Germinal center (tissue), 1 donor: ENCODE data around the gene ITPR2.
"Not testable (repeated sequence)": the region's sequence is repeated elsewhere in the genome, so short reads cannot be mapped to it uniquely, and the experiment has no call there.

Experiments used
- DNase-seq: peaks from one replicate; pipeline ENCODE4 v3.0.0; 2012; ENCODE audit warnings: mixed read lengths, low spot score

ITPR2 gene

GRCh38 chr12:26700430-26700829 is 132.6 kb downstream of the ITPR2 start:
- no peak for DNase-seq

DNA sequence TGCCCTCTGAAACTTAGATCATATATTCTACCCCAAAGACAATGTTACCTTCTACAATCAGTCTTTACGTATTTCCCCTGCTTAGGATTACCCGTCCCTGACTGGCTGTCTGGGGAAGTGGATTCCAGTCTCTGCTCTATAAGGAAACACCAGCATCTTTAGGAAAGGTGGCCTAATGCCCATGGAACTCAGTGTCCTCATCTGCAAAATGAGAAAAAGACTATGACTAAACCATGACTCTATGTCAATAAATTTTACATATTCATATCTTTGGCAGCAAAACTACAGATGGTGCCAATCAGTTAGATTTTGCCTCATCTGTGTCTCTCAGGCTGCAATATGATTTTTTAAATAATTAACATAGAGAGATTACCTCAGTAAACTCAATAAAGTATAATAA is 133.8 kb downstream of the ITPR2 start:
- DNase-seq, result no peak

DNA sequence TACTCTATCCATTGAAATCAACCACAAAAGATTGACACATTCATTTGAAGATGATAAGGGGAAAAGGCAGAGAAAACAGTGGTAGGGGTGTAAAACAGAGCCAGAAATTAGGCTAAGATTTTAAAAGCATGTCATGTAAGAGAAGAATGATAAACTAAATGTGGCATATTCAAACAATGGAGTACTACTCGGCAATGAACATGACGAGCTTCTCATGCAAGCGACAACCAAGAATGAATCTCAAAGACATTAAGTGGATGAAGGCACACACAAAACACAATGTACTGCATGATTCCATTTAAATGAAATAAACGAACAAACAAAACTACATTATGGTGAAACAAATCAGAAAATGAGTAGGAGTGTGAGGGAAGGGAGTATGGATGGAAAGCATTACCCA is 134.8 kb downstream of the ITPR2 start:
- no peak for DNase-seq

- no peak for DNase-seq
These were observed 135.8 kb downstream of the ITPR2 start for GRCh38 chr12:26697217-26697616.

- no peak for DNase-seq
These were observed 136.3 kb downstream of the ITPR2 start for GRCh38 chr12:26696613-26697092.

DNA sequence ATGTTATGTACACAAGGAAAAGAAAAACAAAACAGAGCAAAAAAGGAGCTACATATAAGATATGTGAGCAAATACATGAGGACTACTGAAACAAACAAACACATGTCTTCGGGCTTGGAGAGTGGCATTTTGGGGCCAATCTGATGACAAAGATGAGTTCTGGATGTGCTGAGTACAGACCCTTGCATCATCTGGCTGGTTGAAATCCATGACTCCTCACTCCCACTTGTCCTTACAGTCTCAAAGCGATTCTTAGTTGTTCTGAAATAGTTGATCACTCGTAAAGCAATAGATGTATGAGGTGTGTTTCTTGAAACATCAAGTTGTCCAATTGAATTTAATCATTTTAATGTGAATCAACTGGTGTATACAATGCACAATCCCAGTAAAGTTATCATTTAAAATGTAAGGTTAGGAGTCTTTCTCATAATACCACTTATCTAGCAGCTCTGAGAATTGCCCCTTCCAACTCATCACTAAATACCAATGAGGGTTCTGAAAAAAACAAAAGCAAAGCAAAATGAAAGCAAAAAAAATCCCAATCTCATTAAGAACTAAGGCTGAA is 136.9 kb downstream of the ITPR2 start:
- DNase-seq, result no peak

DNA sequence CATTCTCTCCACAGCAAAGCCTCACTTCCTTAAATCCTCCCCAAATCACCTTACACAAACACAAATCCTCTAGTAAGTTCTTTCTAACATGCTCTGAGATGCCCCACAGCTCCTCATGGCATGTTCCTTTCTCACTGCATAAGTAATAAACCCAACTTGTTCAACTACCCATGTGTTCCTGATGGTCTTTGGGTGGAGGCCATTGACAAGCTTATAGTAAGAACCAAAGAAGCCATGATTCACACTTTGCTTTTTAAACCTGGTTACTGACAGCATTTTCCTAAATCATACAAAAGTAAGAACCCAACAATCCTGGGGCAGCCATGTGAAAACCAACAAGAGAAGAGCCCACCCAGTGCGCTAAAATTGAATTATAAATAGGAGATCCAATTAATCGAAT is 138.6 kb downstream of the ITPR2 start:
- DNase-seq, result no peak

GRCh38 chr12:26692407-26692806 is 140.6 kb downstream of the ITPR2 start:
- DNase-seq, result no peak

DNA sequence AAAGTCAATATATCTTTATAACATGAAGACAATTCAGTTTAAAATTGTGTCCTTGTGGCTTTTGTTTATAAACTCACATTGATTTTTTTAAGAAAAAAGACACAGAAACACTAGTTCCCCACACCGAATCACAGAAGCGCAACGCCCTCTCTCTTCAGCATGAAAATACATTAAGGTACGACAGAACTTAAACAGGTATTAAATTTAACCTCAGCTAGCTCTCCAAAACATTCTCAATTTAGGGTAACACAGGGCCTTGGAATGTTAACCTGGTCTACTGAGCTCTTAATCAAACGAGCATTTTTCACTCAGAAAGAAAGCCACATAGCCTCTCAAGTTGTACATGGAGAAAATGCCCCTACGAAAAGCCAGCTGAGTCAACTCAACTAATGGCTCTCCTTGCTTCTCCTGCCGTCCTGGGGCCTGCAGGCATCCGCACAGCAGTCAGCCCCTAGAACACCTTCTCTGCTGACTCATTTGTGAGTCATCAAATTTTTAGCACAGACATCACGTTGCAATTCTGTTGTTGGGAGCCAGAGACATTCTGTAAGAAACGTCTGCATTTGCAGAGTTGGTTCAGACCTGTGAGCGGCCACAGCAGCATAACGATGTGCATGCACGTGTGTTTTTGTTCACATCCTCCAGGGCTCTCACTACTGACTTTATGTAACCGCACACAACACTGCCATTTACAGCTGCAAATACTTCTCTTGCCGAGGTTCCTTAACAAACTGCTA is 141.6 kb downstream of the ITPR2 start:
- DNase-seq, result no peak

DNA sequence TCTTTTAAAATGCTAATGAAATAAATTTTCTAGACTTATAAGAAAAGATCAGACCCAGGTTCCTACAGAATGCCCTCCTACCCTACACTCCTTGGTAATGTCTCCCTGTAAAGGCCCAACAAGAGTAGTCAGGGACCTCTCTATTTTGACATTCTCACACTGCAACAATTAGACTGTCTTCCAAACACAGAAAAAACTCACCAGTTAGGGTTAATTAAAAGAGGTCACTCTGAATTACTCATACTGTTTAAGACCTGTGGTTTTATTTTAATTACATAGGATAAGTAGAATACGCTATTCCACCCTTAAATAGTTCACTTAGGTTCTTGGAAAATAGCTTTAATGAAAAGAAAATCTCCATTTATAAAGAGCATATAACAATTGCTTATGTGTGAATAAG is 142.4 kb downstream of the ITPR2 start:
- DNase-seq, result no peak

DNA sequence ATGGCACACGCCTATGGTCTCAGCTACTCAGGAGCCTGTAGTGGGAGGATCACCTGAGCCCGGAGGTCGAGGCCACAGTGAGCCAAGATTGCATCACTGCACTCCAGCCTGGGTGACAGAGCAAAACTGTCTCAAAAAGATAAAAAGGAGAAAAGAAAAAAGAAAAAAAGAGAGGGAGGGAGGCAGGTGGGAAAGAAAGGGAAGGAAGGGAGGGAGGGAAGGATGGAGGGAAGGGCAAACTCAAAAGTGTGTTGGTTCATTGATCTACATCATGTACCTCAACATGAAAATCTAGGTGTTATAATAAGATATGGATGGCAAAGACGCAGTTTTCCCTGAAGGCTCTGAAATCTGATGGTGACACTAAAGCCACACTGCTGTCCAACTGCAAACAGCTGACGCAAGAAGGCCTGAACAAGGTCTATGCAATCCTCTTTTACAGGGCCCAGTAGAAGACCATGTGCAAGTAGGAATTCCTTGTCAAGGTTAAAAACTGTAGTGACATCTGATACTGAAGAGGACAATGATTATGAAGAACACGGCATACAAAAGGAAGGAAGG is 143.6 kb downstream of the ITPR2 start:
- DNase-seq, result no peak

DNA sequence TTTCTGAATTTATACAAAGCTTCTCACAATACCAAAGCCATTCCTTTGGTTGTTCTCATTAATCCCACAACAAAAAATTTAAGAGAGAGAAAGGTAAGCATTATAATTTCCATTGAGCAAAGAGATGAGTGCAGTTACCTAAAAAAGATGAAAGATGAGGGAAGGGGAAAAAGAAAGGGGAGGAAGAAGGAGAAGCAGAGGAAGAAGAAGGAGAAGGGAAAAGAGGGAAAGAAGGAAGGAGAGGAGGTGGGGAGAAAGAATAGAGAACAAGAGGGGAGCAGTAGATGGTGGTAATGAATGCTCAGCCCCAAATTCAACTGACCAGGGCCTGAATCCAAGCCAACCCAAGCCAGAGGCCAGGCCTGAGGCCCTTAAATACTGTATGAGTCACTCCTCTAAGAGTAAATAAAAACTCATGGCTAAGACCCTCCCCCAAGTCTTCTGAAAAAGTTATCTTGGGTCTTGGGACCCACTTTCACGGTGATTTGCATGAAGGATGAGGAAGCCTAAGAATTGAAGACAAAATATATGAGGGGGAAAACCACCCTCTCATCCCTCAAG is 144.6 kb downstream of the ITPR2 start:
- DNase-seq, result no peak

DNA sequence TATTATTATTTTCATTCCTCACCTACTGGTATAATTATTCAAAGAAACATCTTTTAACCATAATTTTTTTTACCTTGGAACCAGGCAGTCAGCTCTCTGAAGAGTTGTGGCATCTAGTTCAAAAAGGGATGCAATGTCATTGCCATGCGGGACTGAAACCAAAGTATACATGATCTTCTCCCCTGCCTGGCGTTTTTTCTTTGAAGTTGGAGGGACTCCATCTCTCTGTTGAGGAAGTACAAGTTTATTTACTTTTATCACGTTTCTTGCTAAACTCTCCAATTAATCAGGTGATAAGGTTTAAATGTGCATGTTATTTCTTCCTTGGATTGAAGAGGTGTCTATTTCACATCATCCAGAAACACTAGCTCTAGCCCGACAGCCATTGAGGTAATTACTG is 146.6 kb downstream of the ITPR2 start:
- no peak for DNase-seq

- DNase-seq, result no peak
These were observed 148.9 kb downstream of the ITPR2 start for GRCh38 chr12:26684101-26684500.

GRCh38 chr12:26683443-26683842 is 149.6 kb downstream of the ITPR2 start:
- DNase-seq, result no peak

GRCh38 chr12:26680727-26681455 is 152.1 kb downstream of the ITPR2 start:
- no peak for DNase-seq

- no peak for DNase-seq
These were observed 154.0 kb downstream of the ITPR2 start for GRCh38 chr12:26678697-26679660.

GRCh38 chr12:26671487-26671886 is 161.5 kb downstream of the ITPR2 start:
- DNase-seq, result not testable (repeated sequence)

DNA sequence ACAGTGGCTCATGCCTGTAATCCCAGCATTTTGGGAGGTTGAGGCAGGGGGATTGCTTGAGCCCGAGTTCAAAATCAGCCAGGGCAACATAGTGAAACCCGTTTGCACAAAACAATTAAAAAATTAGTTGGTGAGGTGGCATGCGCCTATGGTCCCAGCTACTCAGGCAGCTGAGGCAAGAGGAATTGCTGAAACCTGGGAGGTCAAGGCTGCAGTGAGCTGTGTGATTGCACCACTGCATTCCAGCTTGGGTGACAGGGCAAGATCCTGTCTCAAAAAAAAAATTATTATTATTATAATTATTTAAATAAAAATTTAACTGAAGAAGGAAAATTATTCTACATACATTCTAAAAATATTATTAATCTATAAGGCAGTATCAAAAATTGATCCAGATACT is 164.1 kb downstream of the ITPR2 start:
- DNase-seq, result no peak

DNA sequence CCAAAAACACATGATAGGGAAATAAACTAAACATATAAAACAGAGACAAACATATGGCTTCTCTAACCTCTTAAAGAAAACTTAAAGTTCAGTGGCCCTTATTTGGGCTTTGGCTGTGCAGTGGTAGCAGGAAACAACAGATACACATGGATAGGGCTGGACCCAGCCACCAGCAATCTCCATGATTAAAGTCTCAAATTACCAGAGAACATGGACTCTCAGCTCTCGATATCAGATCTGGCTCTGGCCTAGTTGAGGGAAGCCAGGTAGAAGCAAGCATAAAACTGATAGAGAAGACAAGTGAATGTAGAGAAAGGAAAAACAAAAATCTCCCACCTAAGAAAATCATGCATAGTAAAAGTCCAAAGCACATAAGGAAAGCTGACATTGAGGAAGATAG is 164.8 kb downstream of the ITPR2 start:
- DNase-seq, result no peak

GRCh38 chr12:26666286-26666685 is 166.7 kb downstream of the ITPR2 start:
- DNase-seq, result no peak
